Spleen (tissue), 7 donors: ENCODE data around the gene NRBF2.

Experiments
- CTCF ChIP-seq, 11 experiments: fragments of 200-600 bp in 7 of 11; fragments of 450-650 bp in 4 of 11; sonication (generic) in 4 of 11; IDR thresholded peaks in 8 of 11; conservative IDR thresholded peaks in 3 of 11; 1 replicate in 7 of 11; 2 replicates in 4 of 11; pipeline versions ENCODE4 v1.4.0 to v1.8.0; 2016 to 2021; ENCODE audit warnings: antibody characterized with exemption in 11 of 11, inconsistent platforms in 4 of 11, mild to moderate bottlenecking in 1 of 11
- POLR2AphosphoS5 ChIP-seq, 3 donors: sonication (generic); formaldehyde crosslinking; IDR thresholded peaks; one replicate each; pipeline ENCODE4 v1.5.1; 2017; ENCODE audit warnings: antibody characterized with exemption in 3 of 3
- donor health status: DM: no; HTN: no; CAD: no; lungs with moderate emphysema.
- donor health status: DM: no; HTN: no; CAD: no.
- donor health status: DM: no; HTN: no; CAD: no.

- no peak for TF ChIP-seq POLR2AphosphoS5 (IDR thresholded peaks at IDR 0.05)
- TF ChIP-seq CTCF (IDR thresholded peaks at IDR 0.05 in 8 of 11, conservative IDR thresholded peaks at IDR 0.05 in 3 of 11), result peak; percentile 61 to 84 (median 78)
Observed at GRCh38 chr10:63157845-63158624, 24.9 kb downstream of the NRBF2 start.
